Astrocyte of the spinal cord (primary cell): Measurements from ENCODE around the gene SLC12A5.

Source experiments
- DNase-seq: peaks from one replicate; pipeline ENCODE4 v3.0.0; 2011; ENCODE audit warnings: low read depth, low spot score
- H3K4me3 ChIP-seq: 2 replicates; pipeline ENCODE4 v1.5.1; 2011; ENCODE audit warnings: low read depth, mild to moderate bottlenecking, low read length, moderate library complexity
- in situ Hi-C: cut with HindIII; loops from 2 replicates; pipeline ENCODE4 v1.10.0; 2017; ENCODE audit warnings: low sequenced_read_pairs
- TF ChIP-seq, protein P1 (sequence below): IDR thresholded peaks from 2 replicates; pipeline ENCODE4 v1.5.1; 2012; ENCODE audit warnings: low read depth, mild to moderate bottlenecking, low read length, inconsistent platforms

SLC12A5 gene

DNA sequence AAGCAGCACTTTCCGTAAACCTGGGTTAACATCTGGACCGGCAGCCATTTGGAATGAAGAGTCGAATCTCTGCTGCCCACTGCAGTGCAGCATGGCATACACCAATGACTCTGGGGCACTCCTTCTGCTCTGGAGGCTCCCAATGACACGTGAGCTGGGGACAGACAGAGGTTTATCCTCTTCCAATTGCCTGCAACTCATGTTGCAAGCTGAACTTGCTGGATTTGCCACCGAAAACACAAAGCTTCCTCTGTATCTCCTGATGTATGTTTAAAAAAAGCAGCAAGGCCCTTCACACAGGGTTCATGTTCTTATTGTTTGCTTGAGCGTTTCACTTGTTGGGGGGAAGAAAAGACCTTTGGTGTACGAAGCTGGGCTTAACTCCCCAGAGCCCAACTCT, 49.9 kb downstream of the SLC12A5 start:
- in situ Hi-C loops = no loop called here
- no peak for DNase-seq
- TF ChIP-seq, protein P1, sequence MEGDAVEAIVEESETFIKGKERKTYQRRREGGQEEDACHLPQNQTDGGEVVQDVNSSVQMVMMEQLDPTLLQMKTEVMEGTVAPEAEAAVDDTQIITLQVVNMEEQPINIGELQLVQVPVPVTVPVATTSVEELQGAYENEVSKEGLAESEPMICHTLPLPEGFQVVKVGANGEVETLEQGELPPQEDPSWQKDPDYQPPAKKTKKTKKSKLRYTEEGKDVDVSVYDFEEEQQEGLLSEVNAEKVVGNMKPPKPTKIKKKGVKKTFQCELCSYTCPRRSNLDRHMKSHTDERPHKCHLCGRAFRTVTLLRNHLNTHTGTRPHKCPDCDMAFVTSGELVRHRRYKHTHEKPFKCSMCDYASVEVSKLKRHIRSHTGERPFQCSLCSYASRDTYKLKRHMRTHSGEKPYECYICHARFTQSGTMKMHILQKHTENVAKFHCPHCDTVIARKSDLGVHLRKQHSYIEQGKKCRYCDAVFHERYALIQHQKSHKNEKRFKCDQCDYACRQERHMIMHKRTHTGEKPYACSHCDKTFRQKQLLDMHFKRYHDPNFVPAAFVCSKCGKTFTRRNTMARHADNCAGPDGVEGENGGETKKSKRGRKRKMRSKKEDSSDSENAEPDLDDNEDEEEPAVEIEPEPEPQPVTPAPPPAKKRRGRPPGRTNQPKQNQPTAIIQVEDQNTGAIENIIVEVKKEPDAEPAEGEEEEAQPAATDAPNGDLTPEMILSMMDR = no peak

GRCh38 chr20:46081074-46081473, 52.1 kb downstream of the SLC12A5 start:
- in situ Hi-C loops = no loop called here
- no peak for DNase-seq
- TF ChIP-seq, protein P1 = no peak
- H3K4me3 ChIP-seq = no peak overlapping the region

More for the DNA sequence above, 49.9 kb downstream of the SLC12A5 start:
- H3K4me3 ChIP-seq = no peak overlapping the region

- no peak overlapping the region for H3K4me3 ChIP-seq
- in situ Hi-C loops = no loop called here
- TF ChIP-seq, protein P1 = no peak
- DNase-seq = no peak
Measured at GRCh38 chr20:46083101-46083500, 54.1 kb downstream of the SLC12A5 start.

GRCh38 chr20:46083531-46084061, 54.6 kb downstream of the SLC12A5 start:
- TF ChIP-seq, protein P1 = no peak
- in situ Hi-C loops = no loop called here
- DNase-seq = no peak

DNA sequence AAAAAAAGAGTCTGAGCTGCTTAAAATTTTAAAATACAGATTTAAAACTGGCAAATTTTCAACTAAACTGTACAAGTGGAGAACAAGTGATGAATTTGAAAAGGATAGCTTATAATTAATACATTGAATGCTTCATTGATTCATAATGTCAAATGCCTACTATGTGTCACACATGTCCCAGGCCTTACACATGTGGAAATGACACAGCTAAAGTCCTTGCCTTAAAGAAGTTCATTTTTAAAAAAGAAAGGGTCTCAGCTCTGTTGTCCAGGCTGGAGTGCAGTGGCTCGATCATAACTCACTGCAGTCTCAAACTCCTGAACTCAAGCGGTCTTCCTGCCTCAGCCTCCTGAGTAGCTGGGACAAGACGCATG, 55.8 kb downstream of the SLC12A5 start:
- in situ Hi-C loops = no loop called here
- TF ChIP-seq, protein P1 = no peak
- no peak for DNase-seq
- H3K4me3 ChIP-seq = no peak overlapping the region

More at GRCh38 chr20:46083531-46084061, 54.6 kb downstream of the SLC12A5 start:
- H3K4me3 ChIP-seq = no peak overlapping the region

DNA sequence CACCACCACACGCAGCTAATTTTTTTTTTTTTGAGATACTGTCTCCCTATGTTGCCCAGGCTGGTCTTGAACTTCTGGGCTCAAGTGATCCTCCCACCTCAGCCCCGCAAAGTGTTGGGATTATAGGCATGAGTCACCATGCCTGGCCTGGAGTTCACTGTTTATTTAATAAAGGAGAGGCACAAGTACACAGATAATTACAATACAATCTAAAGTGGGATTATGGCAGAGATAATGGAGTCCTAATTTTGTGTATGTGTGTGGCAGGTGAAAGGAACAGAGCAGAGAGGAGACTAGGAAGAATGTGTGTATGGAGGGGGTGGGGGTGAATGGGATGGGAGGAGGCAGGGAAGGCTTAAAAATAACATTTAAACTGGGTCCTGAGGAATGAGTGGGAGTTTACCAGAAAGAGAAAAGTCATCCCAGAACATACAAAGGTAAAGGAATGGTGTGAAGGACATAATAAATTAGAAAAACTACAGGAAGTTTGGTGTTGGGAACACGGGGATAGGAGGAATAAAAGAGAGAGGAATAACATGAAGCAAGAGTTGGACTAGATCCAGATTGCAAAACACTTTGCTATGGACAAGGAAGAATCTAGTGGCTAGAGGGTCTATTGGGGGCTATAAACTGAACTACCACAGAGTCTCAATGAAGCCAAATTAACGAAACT, 56.3 kb downstream of the SLC12A5 start:
- TF ChIP-seq, protein P1 = no peak
- in situ Hi-C loops = no loop called here
- H3K4me3 ChIP-seq = no peak overlapping the region
- peak; percentile 12 for DNase-seq
